ENCODE results near the gene TERF2IP. TPM values are rescaled to one million over a fixed set of nuclear protein-coding genes. Genes with fewer than 3 reads are reported as not detected.

Gene TERF2IP
- total and polyA plus RNA-seq, 2 donors (not counting 1 experiment from before 2014, with no cell fraction given), result 63.1 to 74.6 TPM

DNA sequence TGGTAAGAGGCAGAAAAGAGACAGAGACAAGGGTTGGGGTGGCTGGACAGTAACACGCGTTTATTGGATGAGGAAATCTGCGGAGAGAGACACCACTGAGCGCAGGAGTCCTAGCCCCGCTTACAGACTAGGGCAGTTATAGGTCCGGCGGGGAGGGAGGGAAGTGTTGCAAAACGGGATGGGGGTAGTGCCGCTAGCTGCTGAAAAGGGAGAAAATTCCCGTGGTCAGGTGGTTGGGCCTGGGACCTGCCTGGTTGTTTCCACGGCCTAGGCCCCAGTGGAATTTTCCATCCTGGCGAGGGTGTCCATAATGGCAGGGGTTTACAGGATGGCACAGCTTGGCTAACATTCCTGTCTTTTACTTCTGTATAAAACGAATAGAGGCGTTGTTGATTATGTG is 34.7 kb downstream of the TERF2IP start:
- Histone ChIP-seq H3K9me3 (ENCODE audit: control extremely low read depth in 1 of 3, control insufficient read depth in 2 of 3, insufficient read depth in 1 of 3, low read length in 2 of 3) (no peaks in the 10 kb centered on the region), H3K27me3 (replicated peaks in 1 of 4; ENCODE audit: control extremely low read depth in 1 of 4, control insufficient read depth in 3 of 4, insufficient read depth in 4 of 4, low read length in 3 of 4) (no peaks in the 10 kb centered on the region), H2AFZ (ENCODE audit: insufficient read depth, low read depth, low read length, poor library complexity, severe bottlenecking) (no peak overlapping the region), H3K4me1 (ENCODE audit: control insufficient read depth in 2 of 2, insufficient read depth in 2 of 2, low read length in 2 of 2) (no peaks in the 10 kb centered on the region), H3K79me2 (ENCODE audit: control insufficient read depth, insufficient read depth, low read length) (no peaks in the 10 kb centered on the region), H3K4me2 (replicated peaks; ENCODE audit: low read depth, low read length, poor library complexity, severe bottlenecking) (no peak overlapping the region), H3K9ac (ENCODE audit: low read length) (no peak overlapping the region), H3K36me3 (replicated peaks in 1 of 2; ENCODE audit: control extremely low read depth in 1 of 2, control insufficient read depth in 1 of 2, extremely low read depth in 1 of 2, insufficient read depth in 2 of 2, low read length in 1 of 2) (no peaks in the 10 kb centered on the region), H3K27ac (ENCODE audit: low read length in 2 of 2) (no peak overlapping the region), H4K20me1 (ENCODE audit: control insufficient read depth, insufficient read depth, low read length, poor library complexity, severe bottlenecking) (no peaks in the 10 kb centered on the region), H3K4me3 (ENCODE audit: control extremely low read depth in 1 of 5, extremely low read depth in 1 of 5, insufficient read depth in 1 of 5, low read depth in 2 of 5, low read length in 4 of 5) (no peak overlapping the region)
- TF ChIP-seq EZH2 (IDR thresholded peaks at IDR 0.05; ENCODE audit: borderline replicate concordance, insufficient read depth, low read depth, low read length, poor library complexity, severe bottlenecking), result no peak
- TF ChIP-seq, protein P1, sequence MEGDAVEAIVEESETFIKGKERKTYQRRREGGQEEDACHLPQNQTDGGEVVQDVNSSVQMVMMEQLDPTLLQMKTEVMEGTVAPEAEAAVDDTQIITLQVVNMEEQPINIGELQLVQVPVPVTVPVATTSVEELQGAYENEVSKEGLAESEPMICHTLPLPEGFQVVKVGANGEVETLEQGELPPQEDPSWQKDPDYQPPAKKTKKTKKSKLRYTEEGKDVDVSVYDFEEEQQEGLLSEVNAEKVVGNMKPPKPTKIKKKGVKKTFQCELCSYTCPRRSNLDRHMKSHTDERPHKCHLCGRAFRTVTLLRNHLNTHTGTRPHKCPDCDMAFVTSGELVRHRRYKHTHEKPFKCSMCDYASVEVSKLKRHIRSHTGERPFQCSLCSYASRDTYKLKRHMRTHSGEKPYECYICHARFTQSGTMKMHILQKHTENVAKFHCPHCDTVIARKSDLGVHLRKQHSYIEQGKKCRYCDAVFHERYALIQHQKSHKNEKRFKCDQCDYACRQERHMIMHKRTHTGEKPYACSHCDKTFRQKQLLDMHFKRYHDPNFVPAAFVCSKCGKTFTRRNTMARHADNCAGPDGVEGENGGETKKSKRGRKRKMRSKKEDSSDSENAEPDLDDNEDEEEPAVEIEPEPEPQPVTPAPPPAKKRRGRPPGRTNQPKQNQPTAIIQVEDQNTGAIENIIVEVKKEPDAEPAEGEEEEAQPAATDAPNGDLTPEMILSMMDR (IDR thresholded peaks at IDR 0.05), result no peak
- POLR2A ChIA-PET, result no interaction called here
- Mint-ChIP-seq H3K9me3 (ENCODE audit: insufficient read depth) (no peaks in the 10 kb centered on the region), H3K27ac (no peak overlapping the region), H3K4me1 (no peaks in the 10 kb centered on the region), H3K4me3 (no peak overlapping the region), H3K27me3 (no peaks in the 10 kb centered on the region)
- intact Hi-C loops (cut with micrococcal nuclease), result no loop called here
- ATAC-seq (ENCODE audit: low read depth) (no peak), DNase-seq (no peak)
- CTCF ChIA-PET, result no interaction called here
- 93% methylated on average over 14 of the region's 14 CpGs for WGBS (ENCODE audit: insufficient coverage)

GRCh38 chr16:75687361-75687760 is 39.8 kb downstream of the TERF2IP start:
- POLR2A ChIA-PET, result no interaction called here
- Histone ChIP-seq H3K9ac (ENCODE audit: low read length) (no peak overlapping the region), H3K4me1 (ENCODE audit: control insufficient read depth in 2 of 2, insufficient read depth in 2 of 2, low read length in 2 of 2) (no peaks in the 10 kb centered on the region), H3K4me3 (ENCODE audit: control extremely low read depth in 1 of 5, extremely low read depth in 1 of 5, insufficient read depth in 1 of 5, low read depth in 2 of 5, low read length in 4 of 5) (no peak overlapping the region), H3K4me2 (replicated peaks; ENCODE audit: low read depth, low read length, poor library complexity, severe bottlenecking) (no peak overlapping the region), H3K79me2 (ENCODE audit: control insufficient read depth, insufficient read depth, low read length) (no peaks in the 10 kb centered on the region), H3K9me3 (ENCODE audit: control extremely low read depth in 1 of 3, control insufficient read depth in 2 of 3, insufficient read depth in 1 of 3, low read length in 2 of 3) (no peaks in the 10 kb centered on the region), H4K20me1 (ENCODE audit: control insufficient read depth, insufficient read depth, low read length, poor library complexity, severe bottlenecking) (no peaks in the 10 kb centered on the region), H3K27me3 (replicated peaks in 1 of 4; ENCODE audit: control extremely low read depth in 1 of 4, control insufficient read depth in 3 of 4, insufficient read depth in 4 of 4, low read length in 3 of 4) (no peaks in the 10 kb centered on the region), H3K36me3 (replicated peaks in 1 of 2; ENCODE audit: control extremely low read depth in 1 of 2, control insufficient read depth in 1 of 2, extremely low read depth in 1 of 2, insufficient read depth in 2 of 2, low read length in 1 of 2) (no peaks in the 10 kb centered on the region), H2AFZ (ENCODE audit: insufficient read depth, low read depth, low read length, poor library complexity, severe bottlenecking) (no peak overlapping the region), H3K27ac (ENCODE audit: low read length in 2 of 2) (no peak overlapping the region)
- Mint-ChIP-seq H3K4me3 (no peak overlapping the region), H3K4me1 (no peaks in the 10 kb centered on the region), H3K27ac (no peak overlapping the region), H3K27me3 (no peaks in the 10 kb centered on the region), H3K9me3 (ENCODE audit: insufficient read depth) (no peaks in the 10 kb centered on the region)
- CTCF ChIA-PET, result no interaction called here
- TF ChIP-seq, protein P1 (IDR thresholded peaks at IDR 0.05), result no peak
- TF ChIP-seq EZH2 (IDR thresholded peaks at IDR 0.05; ENCODE audit: borderline replicate concordance, insufficient read depth, low read depth, low read length, poor library complexity, severe bottlenecking), result no peak
- DNase-seq, result no peak
- no peak for ATAC-seq (ENCODE audit: low read depth)
- intact Hi-C loops (cut with micrococcal nuclease), result no loop called here
